WTC11 (cell line): Measurements from ENCODE around the gene PAN2. TPM values are rescaled to one million over a fixed set of nuclear protein-coding genes. Genes with fewer than 3 reads are reported as not detected.

Source experiments
- CREB1 ChIP-seq: sonication (generic); formaldehyde crosslinking; IDR thresholded peaks from 2 replicates; pipeline ENCODE4 v1.8.0; 2023; ENCODE audit warnings: mild to moderate bottlenecking, missing genetic modification reagents
- CREM ChIP-seq: sonication (generic); formaldehyde crosslinking; IDR thresholded peaks from 2 replicates; pipeline ENCODE4 v1.8.1; 2022; ENCODE audit warnings: mild to moderate bottlenecking, missing genetic modification reagents, moderate library complexity
- EMX1 ChIP-seq: fragments of 250-450 bp; sonication (Bioruptor Pico); IDR thresholded peaks from 2 replicates; pipeline ENCODE4 v1.8.0; 2021; ENCODE audit warnings: mild to moderate bottlenecking
- FOXP1 ChIP-seq: sonication (generic); formaldehyde crosslinking; IDR thresholded peaks from 2 replicates; pipeline ENCODE4 v1.8.0; 2022; ENCODE audit warnings: missing genetic modification reagents, mild to moderate bottlenecking, moderate library complexity, borderline replicate concordance
- FOXP4 ChIP-seq: sonication (generic); formaldehyde crosslinking; IDR thresholded peaks from 2 replicates; pipeline ENCODE4 v1.8.0; 2022; ENCODE audit warnings: mild to moderate bottlenecking, missing genetic modification reagents
- JAZF1 ChIP-seq: fragments of 250-450 bp; sonication (Bioruptor Pico); IDR thresholded peaks from 2 replicates; pipeline ENCODE4 v1.9.0; 2021; ENCODE audit warnings: moderate library complexity, mild to moderate bottlenecking, inconsistent platforms
- JUN ChIP-seq: sonication (generic); formaldehyde crosslinking; IDR thresholded peaks from 2 replicates; pipeline ENCODE4 v1.8.0; 2023; ENCODE audit warnings: mild to moderate bottlenecking, missing genetic modification reagents
- MAX ChIP-seq: sonication (generic); formaldehyde crosslinking; IDR thresholded peaks from 2 replicates; pipeline ENCODE4 v1.8.0; 2022; ENCODE audit warnings: mild to moderate bottlenecking, missing genetic modification reagents
- MYBL2 ChIP-seq: sonication (generic); formaldehyde crosslinking; IDR thresholded peaks from 2 replicates; pipeline ENCODE4 v1.8.1; 2023; ENCODE audit warnings: mild to moderate bottlenecking, moderate library complexity, missing genetic modification reagents
- NFATC4 ChIP-seq: fragments of 250-450 bp; sonication (Bioruptor Pico); IDR thresholded peaks from 2 replicates; pipeline ENCODE4 v1.9.0; 2021; ENCODE audit warnings: mild to moderate bottlenecking
- NFYB ChIP-seq: sonication (generic); formaldehyde crosslinking; conservative IDR thresholded peaks from 2 replicates; pipeline ENCODE4 v1.8.0; 2022; ENCODE audit warnings: low read depth, missing genetic modification reagents
- OVOL2 ChIP-seq: fragments of 250-450 bp; sonication (Bioruptor Pico); IDR thresholded peaks from 2 replicates; pipeline ENCODE4 v1.9.0; 2021; ENCODE audit warnings: mild to moderate bottlenecking, borderline replicate concordance
- RORB ChIP-seq: fragments of 250-450 bp; sonication (Bioruptor Pico); IDR thresholded peaks from 2 replicates; pipeline ENCODE4 v1.9.0; 2021; ENCODE audit warnings: mild to moderate bottlenecking
- SMAD4 ChIP-seq: sonication (generic); formaldehyde crosslinking; IDR thresholded peaks from 2 replicates; pipeline ENCODE4 v1.8.0; 2022; ENCODE audit warnings: mild to moderate bottlenecking, missing genetic modification reagents
- TP53 ChIP-seq: sonication (generic); formaldehyde crosslinking; IDR thresholded peaks from 2 replicates; pipeline ENCODE4 v1.8.1; 2023; ENCODE audit warnings: mild to moderate bottlenecking, missing genetic modification reagents
- ZBTB21 ChIP-seq: sonication (generic); formaldehyde crosslinking; IDR thresholded peaks from 2 replicates; pipeline ENCODE4 v1.8.1; 2023; ENCODE audit warnings: mild to moderate bottlenecking, missing genetic modification reagents, borderline replicate concordance
- ZNF232 ChIP-seq: sonication (generic); formaldehyde crosslinking; IDR thresholded peaks from 2 replicates; pipeline ENCODE4 v1.8.0; 2022; ENCODE audit warnings: mild to moderate bottlenecking, missing genetic modification reagents
- ZNF396 ChIP-seq: fragments of 250-450 bp; sonication (Bioruptor Pico); IDR thresholded peaks from 2 replicates; pipeline ENCODE4 v1.8.0; 2021; ENCODE audit warnings: mild to moderate bottlenecking, moderate library complexity, borderline replicate concordance
- ZNF416 ChIP-seq: fragments of 250-450 bp; sonication (Bioruptor Pico); IDR thresholded peaks from 2 replicates; pipeline ENCODE4 v1.9.0; 2021; ENCODE audit warnings: mild to moderate bottlenecking, inconsistent platforms
- ZNF532 ChIP-seq: fragments of 250-450 bp; sonication (Bioruptor Pico); IDR thresholded peaks from 2 replicates; pipeline ENCODE4 v1.9.0; 2021; ENCODE audit warnings: mild to moderate bottlenecking, borderline replicate concordance
- ZNF671 ChIP-seq: fragments of 250-450 bp; sonication (Bioruptor Pico); IDR thresholded peaks from 2 replicates; pipeline ENCODE4 v1.8.0; 2021; ENCODE audit warnings: mild to moderate bottlenecking
- total RNA-seq: library from RNA; stranded (reverse); gene quantifications from 3 replicates; pipeline ENCODE4 v1.2.3, GENCODE V29; 2021
- TF ChIP-seq, protein P1 (sequence below): sonication (generic); formaldehyde crosslinking; IDR thresholded peaks from 2 replicates; pipeline ENCODE4 v1.8.1; 2023; ENCODE audit warnings: mild to moderate bottlenecking, moderate library complexity, missing genetic modification reagents
- TF ChIP-seq, protein P2 (sequence below): sonication (generic); formaldehyde crosslinking; IDR thresholded peaks from 2 replicates; pipeline ENCODE4 v1.8.1; 2022; ENCODE audit warnings: low read depth, missing genetic modification reagents, borderline replicate concordance
- TF ChIP-seq, protein P3 (sequence below): sonication (generic); formaldehyde crosslinking; IDR thresholded peaks from 2 replicates; pipeline ENCODE4 v1.8.1; 2022; ENCODE audit warnings: mild to moderate bottlenecking, missing genetic modification reagents, moderate library complexity, borderline replicate concordance
- TF ChIP-seq, protein P4 (sequence below): sonication (generic); formaldehyde crosslinking; IDR thresholded peaks from 2 replicates; pipeline ENCODE4 v1.8.1; 2022; ENCODE audit warnings: missing genetic modification reagents, borderline replicate concordance
- TF ChIP-seq, protein P5 (sequence below): sonication (generic); formaldehyde crosslinking; IDR thresholded peaks from 2 replicates; pipeline ENCODE4 v1.8.0; 2023; ENCODE audit warnings: missing genetic modification reagents

Gene PAN2
- total RNA-seq, 1 experiment from 2014 or later, result 46.7 TPM

DNA sequence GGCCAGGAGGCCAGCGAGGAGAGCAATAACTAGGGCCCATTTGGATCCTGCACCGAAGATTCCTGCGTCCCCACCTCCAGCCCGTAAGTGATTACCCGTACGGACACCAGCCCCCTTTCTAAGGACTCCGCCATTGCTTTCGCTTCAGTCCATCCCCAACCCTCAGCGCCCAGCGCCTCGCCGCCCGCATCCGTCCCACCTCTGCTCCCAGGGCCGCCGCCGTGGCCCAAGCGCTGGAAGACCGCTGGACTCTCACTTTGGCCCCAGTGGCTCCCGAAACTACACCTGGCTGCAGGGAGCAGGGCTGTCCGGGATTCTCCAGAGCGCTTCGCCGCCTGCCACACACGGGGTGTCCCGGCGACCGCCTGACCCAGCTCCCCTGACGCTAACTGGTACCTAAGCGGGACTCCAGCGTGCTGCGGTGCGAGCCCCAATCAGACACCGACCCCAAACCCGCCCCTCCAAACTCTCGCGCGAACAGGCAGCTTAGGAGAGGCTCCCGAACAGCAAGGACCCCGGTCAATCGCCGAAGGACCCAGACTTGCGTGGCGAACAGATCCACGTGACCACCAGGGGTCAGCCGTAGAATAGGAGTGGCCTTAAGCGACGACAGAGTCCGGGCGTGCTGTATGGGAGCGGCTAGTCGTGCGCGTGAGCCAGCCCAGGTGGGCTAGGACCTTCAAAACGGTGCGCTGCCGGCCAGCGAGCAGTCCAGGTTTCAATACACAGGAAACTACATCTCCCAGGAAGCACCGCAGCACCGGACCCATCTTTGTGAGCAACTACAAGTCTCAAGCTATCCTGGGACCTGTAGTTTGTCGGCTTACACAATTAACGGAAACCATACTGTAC, 18.0 kb downstream of the PAN2 start, which contains the start of gene CNPY2 (continued):
- no peak for TF ChIP-seq ZNF396 (CRISPR knock-in tag)
- no peak for TF ChIP-seq JAZF1 (CRISPR knock-in tag)
- no peak for TF ChIP-seq SMAD4 (CRISPR knock-in tag)
- TF ChIP-seq MYBL2 (CRISPR knock-in tag), result peak; percentile 70
- no peak for TF ChIP-seq ZBTB21
- TF ChIP-seq, protein P1, sequence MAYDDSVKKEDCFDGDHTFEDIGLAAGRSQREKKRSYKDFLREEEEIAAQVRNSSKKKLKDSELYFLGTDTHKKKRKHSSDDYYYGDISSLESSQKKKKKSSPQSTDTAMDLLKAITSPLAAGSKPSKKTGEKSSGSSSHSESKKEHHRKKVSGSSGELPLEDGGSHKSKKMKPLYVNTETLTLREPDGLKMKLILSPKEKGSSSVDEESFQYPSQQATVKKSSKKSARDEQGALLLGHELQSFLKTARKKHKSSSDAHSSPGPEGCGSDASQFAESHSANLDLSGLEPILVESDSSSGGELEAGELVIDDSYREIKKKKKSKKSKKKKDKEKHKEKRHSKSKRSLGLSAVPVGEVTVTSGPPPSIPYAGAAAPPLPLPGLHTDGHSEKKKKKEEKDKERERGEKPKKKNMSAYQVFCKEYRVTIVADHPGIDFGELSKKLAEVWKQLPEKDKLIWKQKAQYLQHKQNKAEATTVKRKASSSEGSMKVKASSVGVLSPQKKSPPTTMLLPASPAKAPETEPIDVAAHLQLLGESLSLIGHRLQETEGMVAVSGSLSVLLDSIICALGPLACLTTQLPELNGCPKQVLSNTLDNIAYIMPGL (CRISPR knock-in tag), result peak; percentile 80
- TF ChIP-seq, protein P2, sequence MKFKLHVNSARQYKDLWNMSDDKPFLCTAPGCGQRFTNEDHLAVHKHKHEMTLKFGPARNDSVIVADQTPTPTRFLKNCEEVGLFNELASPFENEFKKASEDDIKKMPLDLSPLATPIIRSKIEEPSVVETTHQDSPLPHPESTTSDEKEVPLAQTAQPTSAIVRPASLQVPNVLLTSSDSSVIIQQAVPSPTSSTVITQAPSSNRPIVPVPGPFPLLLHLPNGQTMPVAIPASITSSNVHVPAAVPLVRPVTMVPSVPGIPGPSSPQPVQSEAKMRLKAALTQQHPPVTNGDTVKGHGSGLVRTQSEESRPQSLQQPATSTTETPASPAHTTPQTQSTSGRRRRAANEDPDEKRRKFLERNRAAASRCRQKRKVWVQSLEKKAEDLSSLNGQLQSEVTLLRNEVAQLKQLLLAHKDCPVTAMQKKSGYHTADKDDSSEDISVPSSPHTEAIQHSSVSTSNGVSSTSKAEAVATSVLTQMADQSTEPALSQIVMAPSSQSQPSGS (CRISPR knock-in tag), result no peak
- TF ChIP-seq NFATC4 (CRISPR knock-in tag), result no peak
- TF ChIP-seq MAX, result peak; percentile 92
- TF ChIP-seq, protein P3, sequence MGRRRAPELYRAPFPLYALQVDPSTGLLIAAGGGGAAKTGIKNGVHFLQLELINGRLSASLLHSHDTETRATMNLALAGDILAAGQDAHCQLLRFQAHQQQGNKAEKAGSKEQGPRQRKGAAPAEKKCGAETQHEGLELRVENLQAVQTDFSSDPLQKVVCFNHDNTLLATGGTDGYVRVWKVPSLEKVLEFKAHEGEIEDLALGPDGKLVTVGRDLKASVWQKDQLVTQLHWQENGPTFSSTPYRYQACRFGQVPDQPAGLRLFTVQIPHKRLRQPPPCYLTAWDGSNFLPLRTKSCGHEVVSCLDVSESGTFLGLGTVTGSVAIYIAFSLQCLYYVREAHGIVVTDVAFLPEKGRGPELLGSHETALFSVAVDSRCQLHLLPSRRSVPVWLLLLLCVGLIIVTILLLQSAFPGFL, result no peak
- TF ChIP-seq, protein P4, sequence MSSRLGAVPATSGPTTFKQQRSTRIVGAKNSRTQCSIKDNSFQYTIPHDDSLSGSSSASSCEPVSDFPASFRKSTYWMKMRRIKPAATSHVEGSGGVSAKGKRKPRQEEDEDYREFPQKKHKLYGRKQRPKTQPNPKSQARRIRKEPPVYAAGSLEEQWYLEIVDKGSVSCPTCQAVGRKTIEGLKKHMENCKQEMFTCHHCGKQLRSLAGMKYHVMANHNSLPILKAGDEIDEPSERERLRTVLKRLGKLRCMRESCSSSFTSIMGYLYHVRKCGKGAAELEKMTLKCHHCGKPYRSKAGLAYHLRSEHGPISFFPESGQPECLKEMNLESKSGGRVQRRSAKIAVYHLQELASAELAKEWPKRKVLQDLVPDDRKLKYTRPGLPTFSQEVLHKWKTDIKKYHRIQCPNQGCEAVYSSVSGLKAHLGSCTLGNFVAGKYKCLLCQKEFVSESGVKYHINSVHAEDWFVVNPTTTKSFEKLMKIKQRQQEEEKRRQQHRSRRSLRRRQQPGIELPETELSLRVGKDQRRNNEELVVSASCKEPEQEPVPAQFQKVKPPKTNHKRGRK (CRISPR knock-in tag), result no peak
- no peak for TF ChIP-seq RORB
- peak; percentile 66; the same call in 1 of the 2 replicates for TF ChIP-seq FOXP1 (CRISPR knock-in tag)
- TF ChIP-seq ZNF416 (CRISPR knock-in tag), result no peak
- peak; percentile 71 for TF ChIP-seq CREM (CRISPR knock-in tag)
- no peak for TF ChIP-seq OVOL2 (CRISPR knock-in tag)
- TF ChIP-seq CREB1 (CRISPR knock-in tag), result no peak
- no peak for TF ChIP-seq EMX1 (CRISPR knock-in tag)
- TF ChIP-seq JUN (CRISPR knock-in tag), result no peak
- no peak; the same call in 1 of the 2 replicates for TF ChIP-seq ZNF532 (CRISPR knock-in tag)
- TF ChIP-seq ZNF671 (CRISPR knock-in tag), result no peak
- TF ChIP-seq, protein P5, sequence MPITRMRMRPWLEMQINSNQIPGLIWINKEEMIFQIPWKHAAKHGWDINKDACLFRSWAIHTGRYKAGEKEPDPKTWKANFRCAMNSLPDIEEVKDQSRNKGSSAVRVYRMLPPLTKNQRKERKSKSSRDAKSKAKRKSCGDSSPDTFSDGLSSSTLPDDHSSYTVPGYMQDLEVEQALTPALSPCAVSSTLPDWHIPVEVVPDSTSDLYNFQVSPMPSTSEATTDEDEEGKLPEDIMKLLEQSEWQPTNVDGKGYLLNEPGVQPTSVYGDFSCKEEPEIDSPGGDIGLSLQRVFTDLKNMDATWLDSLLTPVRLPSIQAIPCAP, result 0 out of 2 replicates have a peak, but pooled peaks have one; percentile 37
- 0 out of 2 replicates have a peak, but pooled peaks have one; percentile 42 for TF ChIP-seq ZNF232 (CRISPR knock-in tag)
- peak; percentile 31; the same call in 1 of the 2 replicates for TF ChIP-seq FOXP4 (CRISPR knock-in tag)
- no peak for TF ChIP-seq TP53 (CRISPR knock-in tag)
- no peak; the same call in 1 of the 2 replicates for TF ChIP-seq NFYB (CRISPR knock-in tag)
